H1 (cell line): ENCODE results near the gene RAMP3. TPM values are rescaled to one million over a fixed set of nuclear protein-coding genes. Genes with fewer than 3 reads are reported as not detected.

Experiments used
- CTCF ChIA-PET: fragments of 300-600 bp; sonication (Branson Sonifier 250); formaldehyde crosslinking; loops from one replicate; lab custom pipeline; 2021; ENCODE audit not compliant: partially characterized antibody; lab: Charles Lee
- POLR2A ChIA-PET: fragments of 300-600 bp; sonication (Branson Sonifier 250); formaldehyde crosslinking; loops from one replicate; lab custom pipeline; 2021; ENCODE audit warnings: inconsistent platforms; ENCODE audit not compliant: partially characterized antibody; lab: Charles Lee
- DNase-seq, 2 experiments: peaks; one replicate each; pipeline versions ENCODE4 v3.0.0 to v3.0.0-alpha.2; 2010 to 2022; ENCODE audit warnings: low spot score in 2 of 2, low read depth in 1 of 2, mixed read lengths in 1 of 2
- FAIRE-seq: peaks from 2 replicates; lab custom pipeline; 2011; peaks lifted over from hg19 to GRCh38; lab: Jason Lieb, UNC
- H2AFZ ChIP-seq: 2 replicates; pipeline ENCODE4 v1.8.1; 2012; ENCODE audit warnings: low read length, inconsistent platforms
- H2AK5ac ChIP-seq: 2 replicates; pipeline ENCODE4 v1.6.1; 2013; ENCODE audit warnings: low read depth, low read length
- H2BK120ac ChIP-seq: replicated peaks from 2 replicates; pipeline ENCODE3; 2013; ENCODE audit warnings: low read depth, low read length, inconsistent platforms
- H2BK12ac ChIP-seq: 2 replicates; pipeline ENCODE4 v1.6.1; 2013; ENCODE audit warnings: low read depth, low read length
- H2BK15ac ChIP-seq: 2 replicates; pipeline ENCODE4 v1.6.1; 2013; ENCODE audit warnings: low read length
- H2BK20ac ChIP-seq: 2 replicates; pipeline ENCODE4 v1.6.1; 2013; ENCODE audit warnings: low read length
- H2BK5ac ChIP-seq: 2 replicates; pipeline ENCODE4 v1.6.1; 2013; ENCODE audit warnings: low read depth, low read length
- H3K14ac ChIP-seq: 2 replicates; pipeline ENCODE4 v1.6.1; 2013; ENCODE audit warnings: inconsistent platforms; ENCODE audit not compliant: insufficient read length
- H3K18ac ChIP-seq: 2 replicates; pipeline ENCODE4 v1.6.1; 2013; ENCODE audit warnings: low read length; ENCODE audit errors: extremely low read depth
- H3K23ac ChIP-seq: 2 replicates; pipeline ENCODE4 v1.6.1; 2013; ENCODE audit warnings: inconsistent platforms; ENCODE audit not compliant: insufficient read length
- H3K23me2 ChIP-seq: 2 replicates; pipeline ENCODE4 v1.6.1; 2013; ENCODE audit warnings: low read depth, low read length
- H3K27ac ChIP-seq: 2 replicates; pipeline ENCODE4 v1.6.1; 2011; ENCODE audit warnings: low read depth, low read length, inconsistent platforms
- H3K27me3 ChIP-seq, 4 experiments: replicated peaks in 1 of 4; 1 replicate in 1 of 4; 2 replicates in 3 of 4; pipeline versions ENCODE4 v1.6.1 to v1.8.1; 2011 to 2013; ENCODE audit warnings: low read length in 3 of 4, mild to moderate bottlenecking in 3 of 4, inconsistent platforms in 2 of 4, mixed read lengths in 2 of 4, moderate library complexity in 1 of 4; ENCODE audit not compliant: control insufficient read depth in 3 of 4, insufficient read depth in 3 of 4; ENCODE audit errors: extremely low read depth in 1 of 4
- H3K36me3 ChIP-seq, 4 experiments: 2 replicates each; pipeline versions ENCODE4 v1.6.1 to v1.8.1; 2011 to 2013; ENCODE audit warnings: mild to moderate bottlenecking in 4 of 4, low read length in 3 of 4, moderate library complexity in 2 of 4, control low read depth in 1 of 4, inconsistent platforms in 1 of 4; ENCODE audit not compliant: insufficient read depth in 4 of 4, control insufficient read depth in 2 of 4
- H3K4ac ChIP-seq: replicated peaks from 2 replicates; pipeline ENCODE3; 2013; ENCODE audit warnings: low read length, low read depth, mixed read lengths, inconsistent platforms; ENCODE audit not compliant: insufficient read length
- H3K4me1 ChIP-seq, 4 experiments: replicated peaks in 1 of 4; 1 replicate in 1 of 4; 2 replicates in 3 of 4; pipeline versions ENCODE4 v1.6.1 to v1.8.1; 2011 to 2013; ENCODE audit warnings: low read length in 3 of 4, inconsistent platforms in 2 of 4, mixed read lengths in 1 of 4; ENCODE audit not compliant: insufficient read depth in 4 of 4, control insufficient read depth in 3 of 4
- H3K4me2 ChIP-seq, 2 experiments: 2 replicates each; pipeline versions ENCODE4 v1.6.1 to v1.8.1; 2011 to 2013; ENCODE audit warnings: low read depth in 2 of 2, low read length in 2 of 2, control low read depth in 1 of 2, inconsistent platforms in 1 of 2, mild to moderate bottlenecking in 1 of 2; ENCODE audit not compliant: insufficient read depth in 1 of 2
- H3K4me3 ChIP-seq, 4 experiments: fragments of 200-600, 300-600 bp in 1 of 4; sonication (generic), shearing (Covaris generic), sonication (Bioruptor Twin) in 1 of 4; 2 replicates each; pipeline versions ENCODE4 v1.5.1 to v1.8.1; 2011 to 2016; ENCODE audit warnings: low read length in 4 of 4, low read depth in 3 of 4, control low read depth in 2 of 4, inconsistent platforms in 2 of 4, mild to moderate bottlenecking in 2 of 4, mixed read lengths in 1 of 4, moderate library complexity in 1 of 4; ENCODE audit not compliant: insufficient read depth in 2 of 4; ENCODE audit errors: extremely low read depth in 1 of 4
- H3K56ac ChIP-seq: replicated peaks from 2 replicates; pipeline ENCODE3; 2013; ENCODE audit warnings: low read depth, mild to moderate bottlenecking, mixed read lengths, low read length, inconsistent platforms; ENCODE audit not compliant: insufficient read length
- H3K79me1 ChIP-seq: 2 replicates; pipeline ENCODE4 v1.6.1; 2013; ENCODE audit warnings: low read depth, low read length, control low read depth
- H3K79me2 ChIP-seq, 2 experiments: 2 replicates each; pipeline versions ENCODE4 v1.6.1 to v1.8.1; 2012 to 2013; ENCODE audit warnings: low read length in 2 of 2, mild to moderate bottlenecking in 2 of 2, inconsistent platforms in 1 of 2; ENCODE audit not compliant: insufficient read depth in 2 of 2, control insufficient read depth in 1 of 2
- H3K9ac ChIP-seq, 4 experiments: replicated peaks in 1 of 4; 1 replicate in 1 of 4; 2 replicates in 3 of 4; pipeline versions ENCODE4 v1.6.1 to v1.8.1; 2011 to 2013; ENCODE audit warnings: low read depth in 3 of 4, low read length in 3 of 4, control low read depth in 2 of 4, mild to moderate bottlenecking in 2 of 4, moderate library complexity in 2 of 4, inconsistent platforms in 1 of 4; ENCODE audit errors: extremely low read depth in 1 of 4
- H3K9me3 ChIP-seq, 2 experiments: 2 replicates each; pipeline versions ENCODE4 v1.6.1 to v1.8.1; 2012 to 2013; ENCODE audit warnings: mild to moderate bottlenecking in 2 of 2, moderate library complexity in 2 of 2, control low read depth in 1 of 2, inconsistent platforms in 1 of 2, low read depth in 1 of 2, low read length in 1 of 2, mixed read lengths in 1 of 2; ENCODE audit not compliant: insufficient read depth in 2 of 2
- H4K20me1 ChIP-seq, 2 experiments: replicated peaks in 1 of 2; 2 replicates each; pipeline versions ENCODE3 to v1.8.1; 2011 to 2013; ENCODE audit warnings: inconsistent platforms in 2 of 2, low read length in 2 of 2, mild to moderate bottlenecking in 1 of 2; ENCODE audit not compliant: insufficient read depth in 2 of 2, control insufficient read depth in 1 of 2
- H4K5ac ChIP-seq: 2 replicates; pipeline ENCODE4 v1.6.1; 2013; ENCODE audit warnings: low read length, low read depth, mixed read lengths, inconsistent platforms; ENCODE audit not compliant: insufficient read length
- H4K8ac ChIP-seq: 2 replicates; pipeline ENCODE4 v1.8.0; 2013; ENCODE audit warnings: mild to moderate bottlenecking, moderate library complexity, low read length, inconsistent platforms; ENCODE audit not compliant: insufficient read depth; ENCODE audit errors: extremely low read depth
- H4K91ac ChIP-seq: replicated peaks from 2 replicates; pipeline ENCODE3; 2013; ENCODE audit warnings: low read length, mixed read lengths, inconsistent platforms; ENCODE audit not compliant: insufficient read length
- CHD2 ChIP-seq: IDR thresholded peaks from 2 replicates; pipeline ENCODE4 v1.6.1; 2012; ENCODE audit warnings: low read length, improper control_type of control experiment
- PHF8 ChIP-seq: fragments of 200-600 bp; sonication (generic); conservative IDR thresholded peaks from 2 replicates; pipeline ENCODE4 v1.7.1; 2012; ENCODE audit warnings: low read depth, mild to moderate bottlenecking, inconsistent platforms, low read length, moderate library complexity
- SUZ12 ChIP-seq: fragments of 200-600 bp; sonication (generic); IDR thresholded peaks from 2 replicates; pipeline ENCODE4 v1.6.1; 2012; ENCODE audit warnings: mild to moderate bottlenecking, inconsistent platforms, low read length, moderate library complexity, mixed read lengths
- WGBS, 2 experiments: shearing (Covaris generic) in 1 of 2; methylation state at CpG; one replicate each; pipeline versions ENCODE4 v1.1.6 to v1.1.7; 2013 to 2015; ENCODE audit warnings: low lambda C conversion rate in 2 of 2, mixed read lengths in 2 of 2, inconsistent platforms in 1 of 2, low coverage in 1 of 2, missing lambda C conversion rate in 1 of 2; ENCODE audit not compliant: insufficient replicate concordance in 2 of 2, insufficient coverage in 1 of 2, insufficient read length in 1 of 2; ENCODE audit errors: extremely low coverage in 1 of 2, missing lambda C conversion rate in 1 of 2; 5-methylcytosine and 5-hydroxymethylcytosine counted together
- polyA plus RNA-seq, 7 experiments: library from polyadenylated mRNA; depleted of rRNA in 3 of 7; stranded (reverse) in 5 of 7; unstranded in 2 of 7; fragments of >200 nt in 5 of 7; fragments of 200-250 nt in 2 of 7; gene quantifications; 1 replicate in 5 of 7; 2 replicates in 1 of 7; 4 replicates in 1 of 7; pipeline versions ENCODE4 v1.2.1 to v1.2.3, GENCODE V29; 2011 to 2013; ENCODE audit warnings: missing spikeins in 2 of 7, mixed read lengths in 2 of 7
- total RNA-seq: library from RNA; stranded (reverse); fragmentation: NEBNext Ultra II Directional; extraction: Animal tissue kit (Norgen Biotek cat#: 25700); gene quantifications from 2 replicates; pipeline ENCODE4 v1.2.1, GENCODE V29; 2021

The RAMP3 gene
- total and polyA plus RNA-seq, 2 of the 8 experiments (the other 6 are each of a cell fraction or from before 2014, with no cell fraction given): 0.88 to 0.98 TPM

DNA sequence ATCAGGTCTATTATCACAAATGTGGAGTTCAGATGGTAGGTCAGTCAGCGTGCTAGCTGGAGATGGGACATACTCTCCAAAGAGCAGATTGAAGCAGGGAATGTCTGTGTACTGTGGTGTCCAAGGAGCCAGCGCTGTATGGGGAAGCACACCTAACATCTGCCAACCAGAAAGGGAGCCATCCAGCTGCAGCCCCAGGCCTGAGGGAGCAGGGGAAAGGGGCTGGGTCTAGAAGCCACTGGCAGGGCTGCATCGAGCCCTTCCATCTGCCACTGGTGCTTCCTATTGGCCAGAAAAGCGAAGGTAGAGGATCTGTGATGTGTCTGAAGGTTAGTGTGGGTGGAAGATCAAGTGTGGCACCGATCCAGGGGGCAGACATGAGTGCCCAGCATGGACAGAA lies 8.0 kb upstream of the RAMP3 start:
- H3K23me2 ChIP-seq: no peaks in the 10 kb centered on the region
- no peak overlapping the region for H3K4ac ChIP-seq
- H3K23ac ChIP-seq: no peak overlapping the region
- no peak overlapping the region for H3K18ac ChIP-seq
- H3K36me3 ChIP-seq: no peaks in the 10 kb centered on the region
- no peak overlapping the region for H2BK20ac ChIP-seq
- H4K5ac ChIP-seq: no peak overlapping the region
- no peak overlapping the region for H2BK12ac ChIP-seq
- H3K4me3 ChIP-seq: no peak overlapping the region
- no peaks in the 10 kb centered on the region for H3K27me3 ChIP-seq
- WGBS, 2 experiments: 85% methylated on average over 5 of the region's 5 CpGs; no CpG with 5 or more reads in 1 of the 2 experiments
- H2AFZ ChIP-seq: no peak overlapping the region
- no peak overlapping the region for H3K4me2 ChIP-seq
- H4K8ac ChIP-seq: no peak overlapping the region
- no peaks in the 10 kb centered on the region for H3K79me1 ChIP-seq
- H2BK15ac ChIP-seq: no peak overlapping the region
- H4K91ac ChIP-seq: no peak overlapping the region
- ChIA-PET CTCF (interaction anchor here (0.9 to 2.4 kb wide), 2 partner anchors 14 to 111 kb away, joined by 3 to 16 read pairs; no protein-coding TSS in a partner anchor), POLR2A (no interaction called here)
- H3K4me1 ChIP-seq: no peaks in the 10 kb centered on the region
- H3K9me3 ChIP-seq: no peaks in the 10 kb centered on the region
- H3K79me2 ChIP-seq: no peaks in the 10 kb centered on the region
- no peak for TF ChIP-seq PHF8
- TF ChIP-seq SUZ12: no peak
- TF ChIP-seq CHD2: no peak
- H3K14ac ChIP-seq: no peak overlapping the region
- H4K20me1 ChIP-seq: peaks cover 0 to 3% of the 10 kb centered on the region in 2 experiments
- H2BK120ac ChIP-seq: no peak overlapping the region
- H3K9ac ChIP-seq: no peak overlapping the region
- no peak overlapping the region for H3K56ac ChIP-seq
- no peak overlapping the region for H2BK5ac ChIP-seq
- FAIRE-seq: no peak
- no peak overlapping the region for H2AK5ac ChIP-seq
- no peak overlapping the region for H3K27ac ChIP-seq
- no peak for DNase-seq
